GM12873 (cell line): ENCODE data around the gene TMA7B.

Experiments used
- CTCF ChIP-seq: IDR thresholded peaks from 2 replicates; pipeline ENCODE4 v1.5.1; 2012; ENCODE audit warnings: low read depth, mild to moderate bottlenecking, moderate library complexity, low read length, control low read depth; ENCODE audit not compliant: insufficient read depth; ENCODE audit errors: missing control alignments

TMA7B gene

DNA sequence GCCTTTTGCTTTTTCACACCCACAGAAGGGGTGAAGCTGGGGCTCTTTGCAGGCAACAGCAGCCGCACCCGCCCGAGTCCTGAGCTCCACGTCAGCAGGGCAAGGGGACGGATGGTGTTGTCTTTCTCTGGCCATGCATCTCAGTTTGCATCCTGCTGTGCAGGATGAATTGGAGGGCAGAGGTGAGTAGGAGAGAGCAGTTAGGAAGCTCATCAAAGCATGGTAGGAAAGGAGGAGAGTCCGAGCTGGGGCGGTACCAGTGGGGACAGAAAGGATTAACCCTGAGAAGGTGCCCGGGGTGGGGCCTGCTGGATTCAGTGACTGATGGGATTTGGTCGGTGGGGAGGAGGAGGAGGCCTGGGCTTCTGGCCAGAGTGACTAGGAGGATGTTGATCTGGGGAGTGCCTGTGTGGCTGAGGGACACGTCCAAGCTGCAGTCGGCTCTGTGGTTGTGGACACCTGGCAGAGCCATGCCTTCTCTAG lies 49.1 kb downstream of the TMA7B start:
- no peak for TF ChIP-seq CTCF

- TF ChIP-seq CTCF, result no peak
Observed at GRCh38 chr22:40009951-40010671, 49.9 kb downstream of the TMA7B start.

DNA sequence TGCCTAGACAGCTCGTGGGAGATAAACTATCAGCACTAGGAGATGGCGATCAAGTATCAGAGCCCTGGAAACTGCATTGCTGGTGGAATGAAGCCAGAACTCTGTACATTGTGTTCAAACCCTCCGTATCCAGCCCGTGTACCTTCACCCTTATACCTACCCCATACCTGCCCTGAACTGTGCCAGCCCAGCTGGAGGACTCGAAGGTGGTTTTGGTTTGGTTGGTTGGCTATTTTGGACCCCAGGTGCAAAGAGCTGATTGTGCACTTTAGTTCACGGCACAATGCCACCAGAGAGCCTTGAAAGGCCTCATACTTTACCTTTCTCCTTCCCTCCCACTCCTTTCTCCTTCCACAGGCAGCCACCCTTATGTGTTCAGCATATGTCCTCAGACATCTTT lies 50.5 kb downstream of the TMA7B start:
- no peak for TF ChIP-seq CTCF
